HG03520 (cell line): Measurements from ENCODE around the gene LHX1.

Experiments
- ATAC-seq: cut with Tn5 transposase; IDR thresholded peaks from one replicate; pipeline ENCODE4 v1.9.1; 2021; ENCODE audit warnings: mild to moderate bottlenecking, moderate library complexity; ENCODE audit not compliant: unreplicated experiment

The LHX1 gene

DNA sequence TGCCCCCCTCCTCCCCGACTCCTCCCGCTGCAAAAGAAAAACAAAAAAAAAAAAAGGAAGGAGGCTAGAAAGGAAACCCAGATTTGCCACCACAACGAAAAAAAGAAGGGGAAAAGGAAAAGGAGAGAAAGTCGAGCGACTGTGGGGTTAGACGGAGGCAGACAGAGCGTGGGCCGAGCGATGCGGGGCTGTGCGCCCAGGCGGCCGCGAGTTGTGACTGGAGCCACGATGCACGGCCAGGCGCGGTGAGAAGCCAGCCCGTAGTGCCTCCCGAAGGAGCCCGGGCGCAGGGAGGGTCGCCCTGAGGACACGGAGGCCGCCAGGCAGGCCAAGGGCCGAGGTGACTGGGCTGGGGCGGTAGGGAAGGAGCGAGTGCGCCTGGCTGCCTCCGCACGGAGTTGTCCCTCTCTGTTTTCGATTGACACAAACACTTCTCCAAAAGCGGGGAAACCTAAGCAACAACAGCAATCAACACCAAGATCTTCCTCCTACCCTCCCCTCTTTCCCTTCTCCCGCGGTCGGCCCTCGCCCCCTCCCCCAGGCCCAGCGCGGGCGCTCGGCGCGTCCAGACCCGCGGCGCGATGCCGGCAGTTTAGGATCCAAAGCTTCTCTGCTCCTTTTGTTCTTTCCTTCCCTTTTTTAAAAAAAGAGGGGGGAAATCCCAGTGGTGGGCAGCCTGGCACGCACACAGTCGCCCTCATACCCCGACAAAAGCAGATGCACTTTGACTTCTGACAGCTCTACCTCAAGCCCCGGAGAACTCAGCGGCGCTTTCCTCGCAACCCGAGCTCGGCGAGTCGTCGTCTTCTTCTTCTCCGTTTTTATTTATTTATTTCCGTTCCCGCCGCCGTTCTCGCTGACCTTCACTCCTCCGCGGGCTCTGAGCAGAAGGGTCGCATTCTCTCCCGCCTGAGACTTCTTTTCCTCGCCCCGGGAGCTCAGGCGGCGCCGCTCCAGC, at the start of gene LHX1:
LHX1 (plus strand) TSS at position 475 of the 958 bp plus-strand sequence. CDS start 723 bp downstream, outside the sequence.
- ATAC-seq, result no peak

DNA sequence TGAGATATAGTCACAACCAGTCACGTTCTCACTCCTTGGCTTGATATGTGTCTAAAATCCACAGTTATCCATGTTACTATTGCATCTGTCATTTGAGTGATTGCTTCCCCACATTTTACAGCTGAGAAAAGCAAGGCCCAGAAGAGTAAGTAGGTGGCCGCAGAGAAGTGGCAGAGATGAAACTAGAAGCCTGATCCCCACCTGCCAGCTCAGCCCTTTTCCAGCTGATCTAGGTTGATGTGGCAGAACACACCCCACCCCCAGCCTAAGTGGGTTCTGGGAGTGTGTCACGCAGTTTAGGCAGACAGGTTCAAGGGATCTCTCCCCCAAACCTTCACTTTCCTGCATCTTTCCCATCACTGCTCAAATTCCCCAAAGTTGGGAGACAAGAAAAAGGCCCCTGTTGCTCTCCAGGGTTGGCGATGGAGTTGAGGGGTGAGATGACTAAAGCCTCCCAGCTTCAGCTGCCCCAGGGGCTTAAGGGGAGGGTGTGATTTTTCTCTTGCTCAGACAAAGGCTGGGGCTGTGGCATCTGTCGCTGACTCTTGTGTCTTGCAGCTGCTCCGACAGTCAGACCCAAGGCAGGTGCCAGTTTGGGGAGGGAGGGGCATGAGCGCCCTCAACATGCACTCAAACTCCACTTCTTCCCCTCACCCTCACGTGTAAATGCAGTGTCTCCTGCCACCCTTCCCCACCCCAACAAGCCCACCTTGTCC, 48.9 kb upstream of the LHX1 start:
- no peak for ATAC-seq

DNA sequence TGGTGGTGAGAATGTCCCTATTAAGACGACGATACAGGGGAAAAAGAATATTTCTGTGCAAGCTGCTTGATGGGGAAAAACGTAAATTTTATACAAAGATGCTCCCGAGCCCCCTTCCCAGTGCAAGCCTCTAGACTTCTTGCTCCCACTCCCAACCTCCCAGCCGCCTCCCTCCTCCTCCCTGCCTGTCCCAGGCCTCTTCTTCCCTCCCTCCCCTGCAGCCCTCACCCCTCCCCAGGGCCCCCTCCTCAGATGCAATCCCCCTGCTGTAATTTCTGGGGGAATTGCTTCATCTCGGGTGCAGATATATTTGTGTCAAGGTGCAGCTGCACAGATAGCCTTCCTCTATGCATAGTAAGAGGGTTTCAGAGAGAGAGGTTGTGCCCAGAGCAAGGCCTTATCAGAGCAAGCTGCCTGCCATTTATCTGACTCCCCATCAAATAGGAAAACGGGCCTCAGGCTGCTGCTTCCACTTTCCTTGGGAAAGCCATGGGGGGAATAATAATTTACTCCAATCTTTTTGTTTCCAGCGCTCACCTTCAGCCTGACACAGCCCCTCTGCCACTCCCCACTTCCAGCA, 47.4 kb upstream of the LHX1 start:
- ATAC-seq, result no peak

DNA sequence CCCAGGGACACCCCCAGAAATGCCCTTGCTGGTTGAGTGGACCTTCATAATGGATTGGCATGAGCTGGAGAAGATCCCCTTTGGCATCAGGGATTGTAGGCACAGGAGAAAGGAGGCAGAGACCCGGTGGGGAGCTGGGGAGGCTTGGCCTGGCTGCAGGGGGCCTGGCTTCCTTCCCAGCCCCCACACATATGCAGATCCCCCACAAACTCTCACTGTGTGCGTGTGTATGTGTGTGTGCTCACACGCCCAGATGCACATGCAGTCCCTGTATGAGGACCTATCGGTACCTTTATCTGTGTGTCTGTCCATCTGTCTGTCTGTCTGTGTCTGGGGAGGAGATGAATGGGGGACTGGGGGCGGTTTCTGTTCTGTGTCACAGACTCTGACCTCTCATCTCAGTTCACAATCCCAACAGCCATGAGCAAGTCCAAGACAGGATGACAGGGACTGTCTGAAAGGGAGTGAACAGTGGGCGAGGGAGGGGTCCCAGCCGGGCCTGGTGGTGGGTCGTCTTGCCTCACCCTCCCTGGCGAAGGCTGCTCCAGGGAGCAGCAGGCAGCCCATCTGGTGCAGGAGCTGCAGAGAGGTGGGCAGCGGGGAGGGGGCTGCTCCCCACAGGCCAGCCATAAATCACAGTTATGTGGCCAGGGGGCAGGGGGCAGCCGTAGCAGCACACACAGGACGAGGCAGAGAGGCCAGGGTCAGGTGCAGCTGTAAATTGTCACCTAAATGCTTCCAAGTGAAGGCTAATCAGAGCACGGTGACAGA, 46.7 kb upstream of the LHX1 start:
- ATAC-seq, result no peak

DNA sequence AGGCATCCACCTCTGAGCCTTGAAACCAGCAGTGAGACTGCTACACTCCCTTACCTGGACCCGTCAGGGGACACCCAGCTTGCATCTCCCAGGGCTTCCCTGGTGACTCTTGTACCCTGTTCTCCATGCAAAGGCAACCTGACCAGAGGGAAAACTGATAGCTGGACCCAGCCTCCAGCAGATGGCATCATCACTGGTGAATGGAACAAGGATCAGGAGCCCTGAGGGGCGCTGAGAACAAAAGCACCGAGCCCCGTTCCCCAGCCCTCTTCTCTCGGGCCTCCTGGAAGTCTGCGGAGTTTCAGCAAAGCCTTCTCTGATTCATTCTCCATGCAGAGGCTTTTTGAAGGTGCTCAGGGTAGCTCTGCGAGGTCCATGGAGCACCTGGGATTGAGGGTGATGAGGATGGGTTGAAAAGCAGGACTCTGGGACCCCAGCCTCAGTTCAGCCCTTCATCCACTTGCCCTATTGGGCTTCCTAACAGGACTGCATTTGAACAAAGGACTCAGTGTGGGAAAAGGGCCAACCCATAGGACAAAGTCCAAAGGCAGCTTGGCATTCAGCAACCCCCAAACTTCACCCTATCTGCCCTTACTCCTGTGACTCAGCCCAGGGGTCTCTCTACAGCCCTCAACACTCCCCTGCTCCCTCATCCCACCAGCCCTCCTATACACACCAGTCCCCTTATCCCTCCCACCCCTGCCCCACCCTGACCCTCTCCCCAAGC, 45.0 kb upstream of the LHX1 start:
- ATAC-seq, result no peak

DNA sequence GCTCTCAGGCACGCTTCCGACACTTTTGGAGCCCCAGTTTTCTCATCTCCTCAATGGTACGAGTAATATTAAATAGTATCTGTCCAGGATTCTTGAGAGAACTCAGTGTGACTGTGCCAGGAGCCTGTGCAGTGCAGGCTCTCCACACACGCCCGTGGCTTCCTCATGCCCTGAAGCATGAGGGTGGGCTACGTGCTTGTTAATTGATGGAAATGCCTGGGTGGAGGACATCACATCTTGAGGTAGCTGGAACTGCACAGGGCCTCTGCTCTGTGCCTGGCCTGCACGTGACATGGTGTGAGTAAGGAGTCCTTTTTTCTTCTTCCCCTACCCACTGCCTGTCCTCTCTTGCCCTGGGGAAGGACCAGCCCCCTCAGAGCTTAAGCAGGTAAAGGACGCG, 43.1 kb upstream of the LHX1 start:
- ATAC-seq, result no peak

DNA sequence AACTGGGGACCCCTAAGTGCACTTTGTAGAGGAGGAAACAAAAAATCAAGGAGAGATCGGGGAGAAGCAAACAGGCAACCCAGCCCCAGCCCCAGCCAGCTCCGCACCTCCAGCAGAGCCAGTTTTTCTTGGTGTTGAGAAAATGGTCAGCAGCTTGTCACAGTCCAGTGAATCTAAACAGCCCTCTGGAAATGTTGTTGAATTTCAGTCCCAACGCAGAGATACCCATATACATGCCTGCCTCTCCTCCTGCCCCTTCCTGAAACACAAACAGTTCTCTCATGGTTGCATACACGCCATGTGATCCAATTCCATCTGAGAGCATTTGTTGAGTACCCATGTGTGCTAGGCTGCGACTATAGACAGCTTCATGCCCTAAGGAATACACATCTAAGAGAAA, 42.4 kb upstream of the LHX1 start:
- no peak for ATAC-seq

DNA sequence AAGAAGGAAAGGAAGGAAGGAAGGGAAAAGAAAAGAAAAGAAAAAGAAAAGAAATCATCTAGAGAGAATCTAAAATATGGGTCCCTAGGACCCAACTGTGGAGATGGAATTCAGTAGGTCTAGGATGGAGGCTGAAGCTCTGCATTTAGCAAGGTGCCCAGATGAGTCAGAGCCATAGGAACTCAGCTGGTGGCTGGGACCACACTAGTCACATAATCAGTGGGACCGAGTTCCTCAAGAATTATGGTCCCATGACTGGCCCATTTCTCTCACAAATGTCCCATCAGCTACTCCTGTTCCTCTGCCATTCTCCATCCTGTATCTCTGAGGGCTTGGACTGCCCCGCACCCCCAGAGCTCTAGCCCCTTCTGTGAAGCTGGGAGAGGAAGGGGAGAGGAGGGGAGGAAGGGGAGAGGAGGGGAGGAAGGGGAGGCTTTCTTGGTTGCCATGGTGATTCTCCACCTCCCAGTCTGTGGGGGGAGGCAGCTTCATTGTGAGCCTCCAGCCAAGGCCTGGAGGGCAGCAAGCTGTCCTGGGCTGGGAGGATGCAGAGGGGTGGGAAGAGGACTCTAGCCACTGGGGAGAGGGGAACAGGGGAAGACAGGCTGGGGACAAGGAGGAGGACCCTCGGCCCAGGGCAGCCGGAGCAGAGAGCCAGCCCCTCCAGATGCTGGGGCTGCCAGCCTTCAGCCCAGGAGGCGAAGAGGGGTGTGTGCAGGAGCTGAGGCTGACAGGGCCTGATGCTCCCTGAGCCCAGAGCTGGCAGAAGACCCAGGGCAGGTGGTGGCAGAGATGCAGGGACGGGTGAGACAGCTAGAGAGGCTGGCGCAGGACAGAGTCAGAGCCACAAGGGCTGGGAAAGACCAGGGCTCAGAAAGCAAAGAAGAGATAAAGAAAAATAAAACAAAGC, 37.8 kb upstream of the LHX1 start:
- no peak for ATAC-seq

DNA sequence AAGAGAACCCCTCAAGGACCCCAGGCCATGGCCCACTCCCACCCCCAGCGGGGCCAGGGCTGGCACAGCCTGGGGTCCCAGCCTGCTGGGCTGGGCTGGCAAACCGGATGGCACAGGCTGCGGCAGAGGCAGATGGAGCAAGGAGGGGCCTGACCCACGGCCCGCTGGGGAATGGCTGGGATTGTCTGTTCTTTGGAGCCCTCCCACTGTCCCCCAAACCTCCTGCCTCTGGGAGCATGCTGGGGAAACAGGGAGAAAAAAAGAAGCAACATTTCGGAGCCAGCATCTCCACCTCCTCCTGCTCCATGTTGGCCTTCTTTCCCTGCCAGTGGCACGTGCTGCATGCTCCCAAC, 37.1 kb upstream of the LHX1 start:
- no peak for ATAC-seq

DNA sequence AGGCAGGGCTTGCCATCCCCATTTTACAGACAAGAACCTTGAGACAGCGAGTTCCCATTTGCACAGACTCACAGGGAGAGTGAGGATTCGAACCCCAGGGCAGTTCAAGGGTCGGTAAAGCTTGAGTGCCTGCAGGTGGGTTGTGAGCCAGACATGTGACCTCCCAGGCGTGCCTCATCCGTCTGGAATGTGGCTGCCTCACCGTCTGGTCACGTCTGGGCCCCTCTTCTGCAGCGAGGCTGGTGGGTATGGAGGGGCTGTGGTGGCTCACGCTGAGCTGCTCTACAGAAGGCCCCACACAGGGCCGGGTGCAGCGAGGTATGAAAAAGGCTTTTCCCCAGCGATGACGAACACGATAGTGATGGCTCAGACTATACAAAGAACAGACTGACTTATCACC, 35.8 kb upstream of the LHX1 start:
- no peak for ATAC-seq

DNA sequence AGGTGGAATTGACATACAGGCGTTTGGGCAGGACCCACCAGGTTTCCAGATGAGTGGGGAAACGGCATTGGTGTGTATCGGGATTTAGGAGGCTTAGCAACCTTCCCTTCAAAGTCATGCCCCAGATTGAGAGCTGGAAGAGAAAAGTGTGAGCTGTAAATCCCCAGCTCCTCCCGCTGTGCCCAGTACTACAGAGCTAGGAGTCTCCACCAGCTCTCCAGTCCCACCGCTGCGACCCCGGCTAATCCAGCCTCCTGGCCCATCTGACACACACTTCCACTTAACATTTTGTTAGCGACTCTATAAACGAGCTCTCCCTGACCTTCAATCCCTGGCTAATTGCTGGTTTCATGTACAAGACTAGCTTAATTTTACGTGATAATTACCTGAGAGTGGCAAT, 29.9 kb upstream of the LHX1 start:
- ATAC-seq, result no peak

DNA sequence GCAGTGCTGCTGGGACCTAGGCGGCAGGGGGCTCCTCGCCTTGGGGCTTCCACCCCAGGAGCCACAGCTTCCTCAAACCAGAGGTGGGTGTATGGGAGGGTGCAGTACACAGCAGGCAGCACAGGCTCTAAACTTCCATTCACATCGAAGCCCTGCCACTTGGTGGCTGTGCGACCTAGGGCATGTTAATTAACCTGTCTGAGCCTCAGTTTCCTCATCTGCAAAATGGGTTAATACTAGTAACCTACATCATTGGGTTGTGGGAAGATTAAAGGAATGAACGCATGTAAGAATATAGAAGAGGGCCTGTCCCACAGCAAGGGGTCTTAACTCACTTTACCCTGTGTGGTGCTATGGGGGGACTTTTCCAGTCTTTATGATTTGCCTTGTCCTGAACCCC, 26.8 kb upstream of the LHX1 start:
- ATAC-seq, result no peak

DNA sequence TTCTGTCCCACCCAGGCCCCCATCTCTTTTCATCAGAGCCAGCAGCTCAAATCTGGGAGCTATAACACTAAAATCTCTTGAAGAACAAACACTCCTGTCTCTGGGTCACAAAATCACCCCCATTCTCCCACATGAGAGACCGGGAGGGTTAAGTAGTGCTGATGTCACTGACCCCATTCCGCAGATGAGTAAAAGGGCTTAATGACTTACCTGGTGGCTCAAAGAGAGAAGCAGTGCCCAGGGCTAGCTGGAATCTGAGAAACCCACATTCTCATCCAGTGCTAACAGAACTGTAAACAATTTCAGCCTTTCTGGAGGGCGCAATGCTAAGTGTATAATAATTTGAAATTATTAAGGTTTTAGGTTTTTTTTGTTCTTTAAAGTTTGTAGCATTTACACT, 26.3 kb upstream of the LHX1 start:
- no peak for ATAC-seq

DNA sequence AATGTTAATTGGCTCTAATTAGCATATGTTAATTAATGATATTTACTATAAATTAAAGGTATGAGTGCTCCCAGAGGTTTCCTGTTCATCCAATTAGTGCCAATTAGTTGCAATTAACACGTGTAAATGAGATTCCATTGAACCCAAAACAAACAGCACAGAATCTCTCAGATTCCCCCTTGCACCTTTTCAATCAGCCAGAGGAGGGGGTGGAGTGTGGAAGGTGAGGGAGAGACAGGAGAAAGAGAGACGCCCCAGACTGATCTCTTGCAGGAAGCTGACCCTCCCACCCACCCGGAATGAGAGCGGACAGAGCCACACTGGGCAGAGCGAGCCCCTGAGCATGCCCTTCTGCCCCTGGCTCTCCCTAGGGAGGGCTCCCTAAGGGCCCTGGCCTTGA, 24.1 kb upstream of the LHX1 start:
- ATAC-seq, result no peak

DNA sequence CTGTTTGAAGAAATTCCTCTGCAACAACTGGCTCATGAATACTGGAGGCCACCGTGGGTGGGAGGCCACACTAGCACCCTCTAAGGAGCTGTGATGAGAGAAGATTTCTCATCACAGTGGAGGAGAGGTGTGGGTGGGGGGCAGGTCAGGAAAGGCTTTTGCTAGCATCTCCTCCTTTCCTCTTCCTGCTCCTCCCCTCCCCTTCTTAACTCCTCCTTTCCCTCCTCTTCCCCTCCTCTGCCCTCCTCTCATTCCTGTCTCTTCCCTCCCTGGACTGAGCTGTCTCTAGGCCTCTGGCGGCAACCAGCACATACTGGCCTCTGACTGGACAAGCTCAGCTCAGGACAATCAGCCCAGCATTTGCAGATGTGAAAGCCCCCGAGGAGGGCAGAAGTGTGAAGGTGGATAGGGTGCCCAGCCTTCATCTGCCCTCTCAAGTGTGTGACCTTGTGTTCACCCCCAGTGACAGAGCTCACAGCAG, 19.0 kb upstream of the LHX1 start:
- no peak for ATAC-seq

DNA sequence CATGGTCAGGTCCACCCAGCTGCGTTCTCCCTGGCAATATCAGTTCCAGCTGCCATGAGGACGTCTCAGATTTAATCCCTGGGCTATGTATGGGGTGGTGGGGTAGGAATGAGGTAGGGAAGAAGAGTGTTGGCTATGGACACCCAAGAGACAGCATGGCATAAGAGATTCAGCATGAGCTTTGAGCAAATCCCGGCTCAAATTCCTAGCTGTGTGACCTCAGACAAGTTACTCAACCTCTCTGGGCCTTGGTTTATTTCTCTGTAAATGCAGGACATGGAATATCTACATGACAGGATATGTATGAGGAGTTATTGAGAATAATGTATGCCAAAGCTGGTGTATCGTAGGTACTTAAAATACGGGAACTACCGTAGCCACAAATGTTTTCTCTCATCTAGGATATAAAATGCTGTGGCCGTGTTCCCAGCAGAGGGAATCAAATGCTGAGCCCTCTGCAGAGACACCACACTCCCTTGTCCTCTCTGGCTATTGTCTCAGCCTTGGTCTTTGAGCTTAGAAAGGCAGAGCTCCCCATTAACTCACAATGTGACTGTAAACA, 17.8 kb upstream of the LHX1 start:
- ATAC-seq, result no peak

DNA sequence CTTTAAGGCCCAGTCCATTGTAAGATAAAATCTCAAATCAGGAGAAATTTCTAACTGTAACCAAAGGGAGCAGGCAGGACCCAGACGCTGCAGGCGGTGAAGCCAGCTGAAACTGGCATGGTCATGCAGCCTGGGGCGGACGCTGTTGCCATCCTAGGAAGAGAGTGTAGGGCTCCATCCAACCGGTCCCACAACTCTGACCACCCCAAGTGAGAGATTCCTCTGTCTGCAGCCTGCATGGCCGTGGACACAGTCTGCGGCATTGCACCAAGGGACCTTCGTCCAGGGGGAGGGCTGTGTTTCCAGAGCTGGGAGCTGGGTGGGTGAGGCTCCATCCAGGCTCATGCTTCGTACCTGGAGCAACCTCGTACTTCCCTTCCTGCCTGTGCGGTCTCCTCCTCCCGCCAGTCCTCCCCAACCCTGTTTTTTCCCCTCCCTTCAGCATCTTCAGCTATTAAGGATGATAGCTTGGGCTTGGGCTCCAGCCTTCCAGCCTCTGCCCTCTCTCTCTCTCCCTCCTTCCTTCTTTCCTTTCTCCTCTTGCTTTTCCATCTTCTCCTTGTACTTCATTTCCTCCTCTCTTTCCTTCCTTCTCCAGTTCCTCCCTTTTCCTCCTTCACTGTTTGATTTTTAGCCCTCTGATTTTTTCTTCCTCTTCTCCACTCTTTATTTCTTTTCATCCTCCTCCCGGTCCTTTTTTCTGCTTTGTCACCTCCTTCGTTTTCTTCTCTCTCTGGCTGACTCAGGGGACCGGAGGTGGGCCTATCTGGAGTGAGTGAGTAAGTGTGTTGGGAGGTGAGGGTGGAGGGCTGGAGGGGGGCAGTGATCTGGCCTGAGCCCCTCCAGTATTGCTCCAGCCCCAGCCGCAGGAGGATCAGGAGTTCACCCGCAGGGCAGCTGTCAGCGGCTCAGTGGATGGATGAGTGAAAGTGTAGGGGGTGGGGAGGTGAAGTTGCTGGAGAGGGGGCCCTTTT, 17.0 kb upstream of the LHX1 start:
- ATAC-seq, result no peak
